Measurements from ENCODE around the gene TSPOAP1.

The TSPOAP1 gene

DNA sequence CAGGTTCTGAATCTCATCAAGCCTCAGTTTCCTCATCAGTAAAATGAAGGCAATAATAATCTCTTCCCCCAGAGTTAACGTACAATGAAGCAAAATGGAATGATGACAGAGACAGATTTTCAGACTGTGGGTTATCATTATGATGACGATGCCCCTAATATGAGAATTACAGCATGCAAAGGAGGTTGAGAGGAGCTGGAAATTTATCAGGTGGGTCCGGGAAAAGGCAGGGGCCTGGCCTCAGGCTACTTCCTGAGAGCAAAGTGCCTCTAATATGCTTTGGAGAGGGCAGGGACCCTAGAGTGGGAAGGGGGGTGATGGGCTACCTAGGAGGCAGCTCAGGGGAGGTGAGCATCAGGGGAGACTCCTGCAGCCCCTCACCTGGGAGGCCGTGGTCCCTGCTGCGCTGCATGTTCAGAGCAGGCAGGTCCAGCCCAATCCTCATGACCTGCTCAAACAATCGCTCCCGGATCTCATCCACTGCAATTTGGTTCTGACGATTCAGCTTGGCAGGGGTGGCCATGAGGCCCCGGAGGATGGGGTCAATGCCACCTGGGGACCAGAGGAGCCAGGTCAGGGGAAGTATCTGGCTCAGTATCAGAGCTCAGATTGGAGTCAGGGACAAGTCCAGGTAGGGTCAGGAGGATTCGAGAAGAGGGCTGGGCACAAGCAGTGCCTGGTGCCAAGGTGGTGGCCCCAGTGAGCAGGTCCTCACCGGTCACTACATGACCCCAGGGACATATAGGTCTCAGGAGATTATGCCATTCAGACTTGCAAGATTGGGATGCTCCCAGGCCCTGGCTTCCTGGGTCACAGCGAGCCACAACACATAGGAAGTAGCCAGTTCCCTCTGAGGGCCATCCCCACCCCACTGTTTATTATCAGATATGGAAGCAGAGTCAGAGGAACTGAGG, 56.0 kb downstream of the TSPOAP1 start:
- DNase-seq: no peak

DNA sequence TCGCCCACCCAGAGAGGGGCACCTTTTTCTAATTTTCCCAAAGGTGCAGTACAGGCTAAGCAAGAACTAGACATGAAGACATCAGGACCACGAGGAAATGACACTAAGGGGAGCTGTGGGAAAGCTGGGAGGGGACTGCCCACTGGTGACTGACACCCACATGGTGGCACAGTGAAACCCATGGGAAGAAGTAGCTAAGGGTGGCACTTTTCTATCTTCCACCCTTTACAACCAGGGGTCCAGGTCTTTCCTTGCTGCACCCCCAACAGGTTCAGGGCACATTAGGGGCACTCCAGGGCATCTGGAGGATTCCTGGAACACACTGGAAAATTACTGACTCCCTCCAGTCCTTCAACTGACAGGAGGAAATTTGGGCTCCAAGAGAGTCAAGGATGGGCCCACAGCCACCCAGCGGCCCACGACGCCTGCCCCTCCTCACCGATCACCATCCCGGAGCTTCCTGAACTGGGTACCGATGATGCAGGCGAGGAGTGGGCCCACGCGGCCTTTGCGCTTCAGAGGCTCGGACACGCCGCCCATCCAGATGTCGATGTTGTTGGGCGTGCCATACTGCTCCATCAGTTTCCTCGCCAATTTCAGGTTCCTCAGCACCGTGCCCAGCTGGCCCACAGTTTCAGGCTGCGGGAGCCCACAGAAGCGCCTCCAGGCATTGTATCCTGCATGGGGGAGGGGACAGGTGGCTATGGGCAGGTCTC, 57.2 kb downstream of the TSPOAP1 start:
- DNase-seq: no peak

DNA sequence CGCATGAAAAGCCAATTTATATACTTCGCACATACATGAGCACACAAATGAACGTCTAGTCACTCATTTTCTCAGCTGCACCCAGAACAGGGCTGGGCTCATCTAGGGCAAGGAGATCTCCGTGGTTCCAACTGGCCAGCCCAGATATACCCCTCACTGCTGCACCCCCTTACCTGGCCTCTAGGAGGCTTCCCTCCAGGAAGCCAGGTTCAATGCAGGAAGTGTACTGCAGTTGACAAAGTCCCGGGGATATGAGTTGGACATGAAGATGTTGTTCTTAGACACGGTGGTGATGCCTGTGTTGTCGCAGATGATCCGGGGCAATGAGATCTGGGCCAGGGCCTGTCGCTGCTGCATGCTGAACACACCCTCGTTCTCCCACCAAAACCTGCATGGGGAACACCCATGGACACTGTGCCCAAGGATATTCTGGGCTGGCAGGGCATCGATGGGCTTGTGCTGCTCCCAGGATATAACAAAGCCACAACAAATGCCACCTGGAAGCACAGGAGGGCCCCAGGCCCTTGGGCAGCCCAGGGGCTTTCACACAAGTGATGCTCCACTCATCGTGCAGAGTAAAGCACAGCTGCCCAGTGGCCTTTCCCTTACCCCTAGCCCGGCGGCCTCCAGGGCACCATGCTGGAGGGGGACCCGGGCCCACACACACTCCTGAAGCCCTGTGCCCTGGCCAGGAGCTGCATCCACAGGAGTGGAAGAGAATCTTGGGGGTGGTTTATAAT, 57.9 kb downstream of the TSPOAP1 start:
- no peak for DNase-seq

DNA sequence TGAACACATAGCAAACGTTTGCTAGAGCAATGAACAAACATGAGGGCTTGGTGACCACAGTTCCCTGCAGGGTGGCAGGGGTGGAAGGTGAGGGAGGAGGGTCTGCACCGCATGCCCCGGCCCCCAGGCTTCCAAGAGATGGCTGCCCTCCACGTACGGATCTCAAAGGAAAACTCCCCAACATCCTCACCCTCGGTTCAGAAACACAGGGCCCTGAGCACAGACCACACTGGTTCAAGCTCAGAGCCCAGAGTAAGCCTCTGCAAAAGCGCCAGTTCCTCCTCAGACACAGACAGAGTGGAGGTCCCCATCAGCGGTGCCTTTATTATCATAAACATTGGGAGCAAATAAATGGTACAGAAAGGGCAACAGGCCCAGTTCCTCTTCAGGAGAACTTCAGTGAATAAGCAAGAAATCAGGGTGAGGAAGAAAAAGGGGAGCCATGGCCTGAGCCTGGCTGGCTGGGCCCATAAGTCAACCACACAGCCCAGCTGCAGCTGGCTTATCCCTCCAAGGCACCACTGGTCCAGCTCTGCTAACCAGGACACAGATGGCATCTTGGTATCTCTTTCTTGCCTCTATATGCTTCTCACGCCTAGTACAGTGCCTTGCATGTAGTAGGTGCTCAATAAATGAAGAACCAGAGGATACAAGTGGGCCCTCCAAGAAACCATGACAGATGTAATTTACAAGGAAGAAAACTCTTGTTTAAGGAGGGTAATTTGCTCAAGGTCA, 58.9 kb downstream of the TSPOAP1 start:
- DNase-seq: no peak

DNA sequence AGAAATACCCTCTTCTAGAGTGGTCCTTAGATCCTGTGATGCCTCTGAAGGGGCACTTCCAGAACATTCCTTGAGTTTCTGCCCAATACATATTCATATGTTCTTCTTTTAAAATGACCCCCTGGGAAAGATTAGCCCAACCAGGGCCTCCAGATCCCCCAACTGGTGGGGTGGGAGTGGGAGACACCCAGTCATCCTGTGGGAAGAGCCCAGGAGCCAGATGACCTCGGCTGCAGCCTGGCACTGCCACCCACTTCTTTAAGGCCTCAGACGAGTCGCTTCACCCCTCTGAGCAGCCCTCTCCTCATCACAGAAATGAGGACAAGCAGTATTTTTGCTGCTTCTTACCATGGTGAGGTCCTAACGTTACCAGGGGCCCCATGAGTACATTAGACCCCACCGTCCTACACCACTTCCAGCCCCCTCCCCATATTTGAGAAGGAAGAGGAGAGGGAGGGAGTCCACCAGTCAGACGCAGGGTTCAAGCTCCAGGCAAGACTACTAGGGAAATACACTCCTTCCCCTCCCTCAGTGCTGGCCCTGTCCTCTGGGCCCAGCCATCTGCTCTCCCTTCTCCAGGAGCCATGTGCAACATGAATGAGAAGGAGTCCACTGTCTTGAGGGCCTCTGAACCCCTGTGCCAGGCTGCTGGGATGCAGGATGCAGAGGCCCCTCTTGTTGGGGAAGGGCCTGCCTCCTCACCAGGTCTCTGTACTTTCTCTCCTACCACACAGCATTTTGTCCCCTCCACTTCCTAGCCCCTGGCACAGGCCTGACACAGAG, 59.6 kb downstream of the TSPOAP1 start:
- no peak for DNase-seq

DNA sequence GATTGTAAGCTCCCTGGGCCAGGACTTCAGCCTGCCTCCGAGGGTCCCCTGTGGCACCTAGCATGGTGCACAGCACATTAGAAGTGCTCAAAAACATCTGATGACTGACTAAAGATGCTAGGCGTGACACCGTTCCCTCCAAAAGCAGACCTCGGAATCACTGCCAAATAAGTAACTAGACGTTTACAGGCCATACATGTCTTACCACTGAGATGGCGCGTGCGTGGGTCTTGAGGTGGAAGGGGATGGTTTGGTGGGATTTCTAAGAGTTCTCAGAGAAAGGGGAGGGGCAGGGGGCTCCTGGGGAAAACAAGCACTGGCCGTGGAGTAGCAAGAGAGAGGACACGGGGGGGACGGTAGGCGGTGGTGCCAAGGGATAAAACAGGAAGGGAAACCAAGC, 60.3 kb downstream of the TSPOAP1 start:
- DNase-seq: no peak

DNA sequence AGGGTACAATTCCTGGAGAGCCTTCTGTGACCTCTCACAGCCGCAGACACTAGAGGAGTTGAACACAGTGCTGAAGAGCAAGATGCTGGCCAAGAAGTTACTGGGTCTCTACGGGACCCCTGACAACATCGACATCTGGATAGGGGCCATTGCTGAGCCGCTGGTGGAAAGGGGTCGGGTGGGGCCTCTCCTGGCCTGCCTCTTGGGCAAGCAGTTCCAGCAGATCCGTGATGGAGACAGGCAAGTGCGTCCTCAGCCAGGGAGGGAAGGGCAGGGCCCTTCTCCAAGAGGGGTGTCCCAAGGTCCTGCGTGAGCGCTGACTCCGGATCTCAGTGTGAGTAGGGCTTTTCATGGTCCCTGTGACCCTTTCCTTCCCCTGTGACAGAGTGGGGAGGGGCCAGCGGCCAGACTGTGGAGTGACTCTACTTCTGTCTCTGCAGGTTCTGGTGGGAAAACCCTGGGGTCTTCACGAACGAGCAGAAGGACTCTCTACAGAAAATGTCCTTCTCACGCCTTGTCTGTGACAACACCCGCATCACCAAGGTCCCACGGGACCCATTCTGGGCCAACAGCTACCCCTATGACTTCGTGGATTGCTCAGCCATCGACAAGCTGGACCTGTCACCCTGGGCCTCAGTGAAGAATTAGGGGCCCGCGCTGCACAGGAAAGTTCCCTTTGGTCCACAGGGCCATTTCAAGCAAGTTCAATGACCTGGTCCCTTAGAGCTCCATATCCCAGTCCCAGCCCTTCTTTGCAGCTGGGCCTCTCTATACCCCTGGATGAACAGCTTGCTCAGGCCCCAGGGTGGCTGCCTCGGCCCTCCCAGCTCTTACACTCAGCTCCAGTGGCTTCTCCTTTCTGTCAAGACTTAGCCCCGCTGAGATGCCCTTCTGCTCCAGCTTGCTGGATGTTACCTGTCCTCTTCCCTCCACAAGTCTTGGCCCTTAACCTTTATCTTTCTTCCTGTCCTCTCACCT, 61.0 kb downstream of the TSPOAP1 start:
- no peak for DNase-seq

DNA sequence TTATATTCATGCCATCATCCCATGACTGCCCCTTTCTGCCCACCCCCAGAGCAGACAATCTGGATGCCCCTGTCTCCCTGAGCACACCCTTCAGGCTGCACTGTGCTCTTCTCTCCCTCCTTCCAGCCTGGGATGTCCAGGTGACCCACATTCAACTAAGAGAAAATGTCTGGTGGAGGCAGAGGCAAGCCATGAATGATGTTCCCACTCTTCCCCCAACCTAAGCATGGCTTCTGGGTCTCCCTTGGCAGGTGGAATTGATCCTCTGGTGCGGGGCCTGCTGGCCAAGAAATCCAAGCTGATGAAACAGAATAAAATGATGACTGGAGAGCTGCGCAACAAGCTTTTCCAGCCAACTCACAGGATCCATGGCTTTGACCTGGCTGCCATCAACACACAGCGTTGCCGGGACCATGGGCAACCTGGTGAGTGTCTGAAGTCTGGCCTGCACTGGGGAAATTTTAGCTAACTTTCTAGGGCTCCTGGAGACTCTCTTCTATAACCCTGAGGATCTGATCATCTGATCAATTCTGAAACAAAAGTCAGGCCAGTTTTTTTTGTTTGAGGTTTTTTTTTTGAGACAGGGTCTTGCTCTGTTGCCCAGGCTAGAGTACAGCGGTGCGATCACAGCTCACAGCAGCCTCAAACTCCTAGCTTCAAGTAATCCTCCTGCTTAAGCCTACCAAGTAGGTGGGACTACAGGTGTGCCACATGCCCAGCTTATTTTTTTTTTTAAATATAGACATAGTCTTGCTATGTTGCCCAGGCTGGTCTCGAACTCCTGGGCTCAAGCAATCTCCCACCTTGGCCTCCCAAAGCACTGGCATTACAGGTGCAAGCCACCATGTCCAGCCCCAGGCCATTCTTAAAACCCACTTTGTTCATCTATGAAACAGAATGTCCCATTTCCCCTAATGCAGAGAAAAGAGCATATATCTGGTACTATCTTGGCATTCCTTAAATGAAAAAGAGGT, 62.4 kb downstream of the TSPOAP1 start:
- no peak for DNase-seq

DNA sequence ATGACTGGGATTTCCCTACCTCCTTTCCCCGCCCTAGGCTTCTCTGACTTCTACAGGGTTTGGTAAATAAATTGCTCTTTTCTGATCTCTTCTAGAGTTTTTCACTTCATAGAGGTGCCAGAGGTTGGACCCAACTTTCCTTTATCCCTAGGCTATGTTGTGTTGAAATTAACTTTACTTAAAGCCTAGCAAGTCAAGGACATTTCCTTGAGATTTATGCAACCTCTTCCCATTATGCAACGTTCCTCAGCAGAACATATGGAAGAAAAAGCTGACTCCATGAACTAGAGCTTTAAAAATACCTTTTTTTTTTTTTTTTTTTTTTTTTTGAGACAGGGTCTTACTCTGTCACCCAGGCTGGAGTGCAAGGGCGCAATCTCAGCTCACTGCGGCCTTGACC, 63.3 kb downstream of the TSPOAP1 start:
- no peak for DNase-seq

DNA sequence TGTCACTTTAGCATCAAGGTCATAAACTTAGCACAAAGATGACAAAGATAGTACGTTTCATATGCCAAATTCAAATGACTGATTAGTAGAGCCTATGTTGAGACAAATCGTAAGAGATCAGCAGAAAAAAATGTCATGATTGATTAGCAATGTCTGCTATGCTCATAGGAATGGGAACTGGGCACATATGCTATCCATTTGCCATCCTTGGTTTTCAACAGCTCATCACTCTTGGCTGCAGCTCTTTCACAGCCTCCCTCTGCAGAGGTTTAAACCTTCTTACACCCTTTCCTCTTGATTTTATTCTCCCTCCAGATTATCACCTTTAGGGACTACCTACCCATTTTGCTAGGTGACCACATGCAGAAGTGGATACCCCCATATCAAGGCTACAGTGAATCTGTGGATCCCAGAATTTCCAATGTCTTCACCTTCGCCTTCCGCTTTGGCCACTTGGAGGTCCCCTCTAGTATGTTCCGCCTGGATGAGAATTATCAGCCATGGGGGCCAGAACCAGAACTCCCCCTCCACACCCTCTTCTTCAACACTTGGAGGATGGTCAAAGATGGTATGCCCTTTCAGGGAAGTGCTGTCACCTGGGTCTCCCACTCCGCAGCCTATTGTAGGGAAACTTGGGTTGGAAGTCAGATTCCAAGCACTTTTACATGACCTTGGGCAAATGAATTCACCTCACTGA, 64.0 kb downstream of the TSPOAP1 start:
- DNase-seq: no peak

DNA sequence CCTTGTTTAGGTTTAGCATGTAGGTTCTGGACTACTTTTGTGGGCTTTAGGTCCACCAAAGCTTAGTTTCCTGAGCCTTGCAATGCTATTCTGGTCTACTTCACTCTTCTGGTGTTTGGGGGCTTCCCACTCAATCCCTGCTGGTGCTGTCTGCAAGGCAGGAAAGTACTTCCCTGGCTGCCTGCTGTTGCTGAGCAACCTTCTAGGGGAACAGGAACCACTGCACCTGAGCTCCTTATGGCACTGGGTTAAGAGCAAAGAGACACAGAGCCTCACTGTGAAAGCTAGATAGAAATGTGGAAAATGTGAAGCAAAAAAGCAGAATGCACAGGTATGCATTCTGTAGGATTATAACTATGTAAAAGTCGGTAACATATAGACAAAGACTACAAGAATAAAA, 64.8 kb downstream of the TSPOAP1 start:
- no peak for DNase-seq

DNA sequence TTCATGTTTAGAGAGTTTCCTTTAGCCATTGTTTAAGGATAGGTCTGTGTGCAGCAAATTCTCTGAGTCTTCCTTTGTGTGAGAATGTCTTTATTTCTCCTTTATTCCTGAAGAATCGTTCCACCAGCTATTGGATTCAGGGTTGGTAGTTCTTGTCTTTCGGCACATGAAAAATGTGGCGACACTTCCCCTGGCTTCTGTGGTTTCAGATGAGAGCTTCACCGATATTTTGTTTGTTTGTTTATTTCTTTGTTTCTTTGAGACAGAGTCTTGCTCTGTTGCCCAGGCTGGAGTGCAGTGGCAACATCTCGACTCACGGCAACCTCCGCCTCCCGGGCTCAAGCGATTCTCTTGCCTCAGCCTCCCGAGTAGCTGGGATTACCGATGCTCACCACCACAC, 66.4 kb downstream of the TSPOAP1 start:
- DNase-seq: no peak

DNA sequence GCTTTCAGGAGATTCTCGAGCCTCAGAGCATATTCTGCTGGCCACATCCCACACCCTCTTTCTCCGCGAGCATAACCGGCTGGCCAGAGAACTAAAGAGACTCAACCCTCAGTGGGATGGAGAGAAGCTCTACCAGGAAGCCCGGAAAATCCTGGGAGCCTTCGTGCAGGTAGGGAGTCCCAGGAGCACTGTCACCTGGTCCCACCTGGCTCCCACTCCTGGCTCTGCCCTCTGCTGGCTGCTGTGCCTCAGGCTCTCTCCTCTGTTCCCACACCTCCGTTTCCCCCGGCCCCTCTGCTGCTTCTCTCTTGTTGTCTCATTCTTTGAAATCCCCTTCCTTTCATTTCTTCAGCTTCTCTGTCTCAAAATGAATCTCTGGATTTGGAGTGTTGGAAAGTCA, 73.8 kb downstream of the TSPOAP1 start:
- DNase-seq: no peak

DNA sequence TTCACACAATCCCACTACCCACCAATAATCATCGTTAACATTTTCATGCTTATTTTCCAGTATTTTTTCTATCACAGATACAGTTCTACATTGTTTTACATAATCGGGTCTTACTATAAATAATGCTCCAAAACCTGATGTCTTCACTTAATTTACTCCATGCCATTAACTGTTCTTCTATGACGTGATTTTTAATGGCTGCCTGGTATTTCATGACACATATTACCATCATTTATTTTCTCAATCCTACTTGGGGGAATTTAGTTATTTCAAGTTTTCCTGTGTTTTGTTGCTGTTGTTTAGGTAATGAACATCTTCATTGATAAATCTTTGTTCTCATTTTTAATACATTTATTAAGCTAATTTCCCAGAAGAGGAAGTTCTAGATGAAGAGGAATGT, 75.5 kb downstream of the TSPOAP1 start:
- DNase-seq: no peak

DNA sequence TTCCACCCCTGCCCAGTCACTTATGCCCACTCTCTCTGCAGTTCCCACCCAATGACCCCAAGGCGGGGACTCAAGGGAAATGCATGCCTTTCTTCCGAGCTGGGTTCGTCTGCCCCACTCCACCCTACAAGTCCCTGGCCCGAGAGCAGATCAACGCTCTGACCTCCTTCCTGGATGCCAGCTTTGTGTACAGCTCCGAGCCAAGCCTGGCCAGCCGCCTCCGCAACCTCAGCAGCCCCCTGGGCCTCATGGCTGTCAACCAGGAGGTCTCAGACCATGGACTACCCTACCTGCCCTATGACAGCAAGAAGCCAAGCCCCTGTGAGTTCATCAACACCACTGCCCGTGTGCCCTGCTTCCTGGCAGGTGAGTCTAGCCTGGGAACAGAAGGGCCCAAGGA, 76.5 kb downstream of the TSPOAP1 start:
- DNase-seq: no peak
